GM12801 (cell line): ENCODE data around the gene TMEM183A.

Experiments
- CTCF ChIP-seq: IDR thresholded peaks from one replicate; pipeline ENCODE4 v1.5.1; 2011; ENCODE audit warnings: control low read depth; ENCODE audit not compliant: insufficient read length; ENCODE audit errors: extremely low read depth

Gene TMEM183A

GRCh38 chr1:203072002-203072602 is 64.9 kb downstream of the TMEM183A start:
- TF ChIP-seq CTCF: no peak

- no peak for TF ChIP-seq CTCF
Observed at GRCh38 chr1:203072911-203073310, 65.7 kb downstream of the TMEM183A start.

GRCh38 chr1:203073469-203073868 is 66.3 kb downstream of the TMEM183A start:
- no peak for TF ChIP-seq CTCF
